ENCODE measurements around the gene NSD1.

DNA sequence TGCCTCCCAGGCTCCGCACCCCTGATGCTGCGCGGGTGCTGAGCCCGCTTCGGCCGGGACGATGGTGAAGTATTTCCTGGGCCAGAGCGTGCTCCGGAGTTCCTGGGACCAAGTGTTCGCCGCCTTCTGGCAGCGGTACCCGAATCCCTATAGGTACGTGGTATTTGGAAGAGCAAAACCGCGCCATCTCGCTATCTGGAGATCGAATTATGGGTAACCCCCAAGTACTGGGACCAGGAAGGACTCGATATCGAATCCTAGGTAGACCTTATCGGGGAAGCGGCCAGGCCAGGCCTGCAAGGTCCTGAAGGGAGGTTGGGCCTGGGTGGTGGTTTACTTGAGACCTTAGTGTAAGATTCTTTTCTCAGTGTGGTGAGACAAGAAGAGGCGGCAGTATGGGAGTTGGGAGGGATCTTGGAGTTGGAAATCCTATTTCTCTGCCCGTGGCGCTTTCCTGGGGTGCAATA lies 170.4 kb downstream of the NSD1 start:
- TF ChIP-seq GABPA (IDR thresholded peaks at IDR 0.05; ENCODE audit: low read depth) (no peak), POLR2AphosphoS5 (IDR thresholded peaks at IDR 0.05; ENCODE audit: low read depth) (no peak)
- TF ChIP-seq, protein P1, sequence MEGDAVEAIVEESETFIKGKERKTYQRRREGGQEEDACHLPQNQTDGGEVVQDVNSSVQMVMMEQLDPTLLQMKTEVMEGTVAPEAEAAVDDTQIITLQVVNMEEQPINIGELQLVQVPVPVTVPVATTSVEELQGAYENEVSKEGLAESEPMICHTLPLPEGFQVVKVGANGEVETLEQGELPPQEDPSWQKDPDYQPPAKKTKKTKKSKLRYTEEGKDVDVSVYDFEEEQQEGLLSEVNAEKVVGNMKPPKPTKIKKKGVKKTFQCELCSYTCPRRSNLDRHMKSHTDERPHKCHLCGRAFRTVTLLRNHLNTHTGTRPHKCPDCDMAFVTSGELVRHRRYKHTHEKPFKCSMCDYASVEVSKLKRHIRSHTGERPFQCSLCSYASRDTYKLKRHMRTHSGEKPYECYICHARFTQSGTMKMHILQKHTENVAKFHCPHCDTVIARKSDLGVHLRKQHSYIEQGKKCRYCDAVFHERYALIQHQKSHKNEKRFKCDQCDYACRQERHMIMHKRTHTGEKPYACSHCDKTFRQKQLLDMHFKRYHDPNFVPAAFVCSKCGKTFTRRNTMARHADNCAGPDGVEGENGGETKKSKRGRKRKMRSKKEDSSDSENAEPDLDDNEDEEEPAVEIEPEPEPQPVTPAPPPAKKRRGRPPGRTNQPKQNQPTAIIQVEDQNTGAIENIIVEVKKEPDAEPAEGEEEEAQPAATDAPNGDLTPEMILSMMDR (IDR thresholded peaks at IDR 0.05; ENCODE audit: insufficient read depth, low read length): no peak
